A549 (cell line): ENCODE results near the gene ZNF521. TPM values are rescaled to one million over a fixed set of nuclear protein-coding genes. Genes with fewer than 3 reads are reported as not detected.

Experiments
- ATAC-seq, 2 experiments: fragments of 200-7000 bp in 1 of 2; fragments of >200 bp in 1 of 2; cut with Nextera tagmentation in 1 of 2; cut with Tn5 transposase in 1 of 2; 3 replicates each; pipeline versions ENCODE4 v1.8.0 to v1.9.1; 2018 to 2020; ENCODE audit warnings: mild to moderate bottlenecking in 1 of 2, moderate library complexity in 1 of 2
- CTCF ChIA-PET: fragments of 300-600 bp; sonication (Branson Sonifier 250); formaldehyde crosslinking; extraction: SDS; loops from one replicate; lab custom pipeline; 2021; ENCODE audit warnings: antibody characterized with exemption, inconsistent platforms; lab: Yijun Ruan, JAX
- POLR2A ChIA-PET: fragments of 350-600 bp; formaldehyde crosslinking; extraction: SDS; loops from one replicate; lab custom pipeline; 2021; ENCODE audit warnings: antibody characterized with exemption, inconsistent platforms; lab: Yijun Ruan, JAX
- DNase-seq, 2 experiments: peaks; one replicate each; pipeline versions ENCODE4 v3.0.0 to v3.0.0-alpha.2; 2011 to 2016; ENCODE audit warnings: low read depth in 1 of 2, low spot score in 1 of 2
- FAIRE-seq: peaks from 2 replicates; lab custom pipeline; 2011; peaks lifted over from hg19 to GRCh38; lab: Jason Lieb, UNC
- H3K27ac ChIP-seq, 2 experiments: fragments of >200 bp; sonication (Bioruptor Twin); formaldehyde crosslinking; 3 replicates each; pipeline ENCODE4 v1.5.1; 2016 to 2017
- H3K4me1 ChIP-seq: fragments of >200 bp; sonication (Bioruptor Twin); formaldehyde crosslinking; 3 replicates; pipeline ENCODE4 v1.6.1; 2016
- H3K4me2 ChIP-seq: fragments of >200 bp; sonication (Bioruptor Twin); formaldehyde crosslinking; 3 replicates; pipeline ENCODE4 v1.6.1; 2016
- H3K4me3 ChIP-seq: fragments of >200 bp; sonication (Bioruptor Twin); formaldehyde crosslinking; 3 replicates; pipeline ENCODE4 v1.5.1; 2016
- H3K9me3 ChIP-seq: fragments of >200 bp; sonication (Bioruptor Twin); formaldehyde crosslinking; 3 replicates; pipeline ENCODE4 v1.6.1; 2016
- BHLHE40 ChIP-seq: IDR thresholded peaks from 2 replicates; pipeline ENCODE4 v1.6.1; 2012; ENCODE audit warnings: low read depth, low read length, inconsistent platforms
- CBX2 ChIP-seq: fragments of 200-600 bp; sonication (generic); IDR thresholded peaks from 2 replicates; pipeline ENCODE4 v1.6.1; 2016; ENCODE audit warnings: low read depth, mild to moderate bottlenecking, borderline replicate concordance
- CBX8 ChIP-seq: fragments of 200-600 bp; sonication (generic); IDR thresholded peaks from 2 replicates; pipeline ENCODE4 v1.6.1; 2016
- CEBPB ChIP-seq, 2 experiments: fragments of >200 bp in 1 of 2; sonication (Bioruptor Twin) in 1 of 2; formaldehyde crosslinking in 1 of 2; IDR thresholded peaks; 2 replicates each; pipeline ENCODE4 v1.6.1; 2012 to 2016
- CHD4 ChIP-seq: fragments of 200-600 bp; sonication (generic); IDR thresholded peaks from 2 replicates; pipeline ENCODE4 v1.6.1; 2016; ENCODE audit warnings: antibody characterized with exemption, mild to moderate bottlenecking, borderline replicate concordance
- CTCF ChIP-seq: fragments of >200 bp; sonication (Bioruptor Twin); formaldehyde crosslinking; IDR thresholded peaks from 3 replicates; pipeline ENCODE4 v1.5.1; 2016
- EHF ChIP-seq: fragments of 250-450 bp; sonication (Bioruptor Pico); IDR thresholded peaks from 2 replicates; pipeline ENCODE4 v1.5.0; 2020; ENCODE audit warnings: mild to moderate bottlenecking
- ESRRA ChIP-seq: fragments of 150-350 bp; IDR thresholded peaks from 2 replicates; pipeline ENCODE4 v1.6.1; 2014; ENCODE audit warnings: mild to moderate bottlenecking, low read length, borderline replicate concordance
- FOSB ChIP-seq: fragments of 250-450 bp; sonication (Bioruptor Pico); IDR thresholded peaks from 2 replicates; pipeline ENCODE4 v1.5.0; 2020; ENCODE audit warnings: mild to moderate bottlenecking, moderate library complexity
- GATA3 ChIP-seq: IDR thresholded peaks from 2 replicates; pipeline ENCODE4 v1.6.1; 2012; ENCODE audit warnings: borderline replicate concordance
- HEYL ChIP-seq: fragments of 250-450 bp; sonication (Bioruptor Pico); IDR thresholded peaks from 2 replicates; pipeline ENCODE4 v1.8.0; 2021; ENCODE audit warnings: mild to moderate bottlenecking, moderate library complexity
- HOXA7 ChIP-seq: fragments of 250-450 bp; sonication (Bioruptor Pico); IDR thresholded peaks from 2 replicates; pipeline ENCODE4 v1.5.0; 2020; ENCODE audit warnings: mild to moderate bottlenecking, moderate library complexity
- KDM1A ChIP-seq: fragments of 200-600 bp; sonication (generic); IDR thresholded peaks from 2 replicates; pipeline ENCODE4 v1.6.1; 2016; ENCODE audit warnings: low read depth, mild to moderate bottlenecking
- MAFK ChIP-seq: fragments of 450-650 bp; IDR thresholded peaks from 2 replicates; pipeline ENCODE4 v1.6.1; 2014; ENCODE audit not compliant: partially characterized antibody
- MAZ ChIP-seq: fragments of 150-350 bp; IDR thresholded peaks from 2 replicates; pipeline ENCODE4 v1.6.1; 2014; ENCODE audit warnings: antibody characterized with exemption, low read depth, low read length, borderline replicate concordance
- MYC ChIP-seq: IDR thresholded peaks from 2 replicates; pipeline ENCODE4 v1.6.1; 2012; ENCODE audit warnings: mild to moderate bottlenecking, inconsistent platforms, low read length, improper control_type of control experiment, borderline replicate concordance
- NPAS2 ChIP-seq: fragments of 250-450 bp; sonication (Bioruptor Pico); IDR thresholded peaks from 2 replicates; pipeline ENCODE4 v1.8.0; 2022; ENCODE audit warnings: mild to moderate bottlenecking, moderate library complexity, borderline replicate concordance
- PHF8 ChIP-seq: fragments of 200-600 bp; sonication (generic); IDR thresholded peaks from 2 replicates; pipeline ENCODE4 v1.6.1; 2016; ENCODE audit warnings: low read depth, mild to moderate bottlenecking, antibody characterized with exemption, moderate library complexity, borderline replicate concordance
- POLR2AphosphoS2 ChIP-seq: conservative IDR thresholded peaks from 2 replicates; pipeline ENCODE4 v1.6.1; 2012; ENCODE audit warnings: low read length, improper control_type of control experiment, inconsistent platforms
- RAD21 ChIP-seq, 2 experiments: fragments of >200 bp in 1 of 2; sonication (Bioruptor Twin) in 1 of 2; formaldehyde crosslinking in 1 of 2; IDR thresholded peaks in 1 of 2; conservative IDR thresholded peaks in 1 of 2; 2 replicates in 1 of 2; 3 replicates in 1 of 2; pipeline ENCODE4 v1.6.1; 2012 to 2018; ENCODE audit warnings: inconsistent platforms in 1 of 2
- RARB ChIP-seq: fragments of 250-450 bp; sonication (Bioruptor Pico); IDR thresholded peaks from 2 replicates; pipeline ENCODE4 v1.8.0; 2021; ENCODE audit warnings: mild to moderate bottlenecking, moderate library complexity
- REST ChIP-seq: fragments of 200-600 bp; sonication (generic); IDR thresholded peaks from 2 replicates; pipeline ENCODE4 v1.6.1; 2016; ENCODE audit warnings: antibody characterized with exemption, mild to moderate bottlenecking, moderate library complexity
- RFX5 ChIP-seq: fragments of 450-650 bp; IDR thresholded peaks from 2 replicates; pipeline ENCODE4 v1.7.1; 2014; ENCODE audit warnings: antibody characterized with exemption, mild to moderate bottlenecking, moderate library complexity
- SMC3 ChIP-seq: fragments of >200 bp; sonication (Bioruptor Twin); formaldehyde crosslinking; IDR thresholded peaks from 3 replicates; pipeline ENCODE4 v1.6.1; 2018; ENCODE audit warnings: inconsistent platforms
- ZNF302 ChIP-seq: fragments of 250-450 bp; sonication (Bioruptor Pico); IDR thresholded peaks from 2 replicates; pipeline ENCODE4 v1.9.0; 2021; ENCODE audit warnings: inconsistent platforms, mild to moderate bottlenecking, moderate library complexity
- ZSCAN20 ChIP-seq: fragments of 250-450 bp; sonication (Bioruptor Pico); IDR thresholded peaks from 2 replicates; pipeline ENCODE4 v1.8.0; 2022; ENCODE audit warnings: mild to moderate bottlenecking, moderate library complexity
- whole genome bisulfite sequencing: methylation state at CpG from one replicate; pipeline ENCODE4 v1.1.6; 2017; ENCODE audit errors: missing lambda C conversion rate; 5-methylcytosine and 5-hydroxymethylcytosine counted together
- polyA plus RNA-seq, 4 experiments: library from polyadenylated mRNA; depleted of rRNA in 3 of 4; stranded (reverse); fragments of >200 nt; fragmentation: RNase III in 1 of 4; extraction: RNeasy Plus Mini Kit Qiagen cat#74134 plus additional on column Dnase treatment in 1 of 4; gene quantifications; 2 replicates in 3 of 4; 3 replicates in 1 of 4; pipeline ENCODE4 v1.2.3, GENCODE V29; 2011 to 2017
- TF ChIP-seq, protein P1 (sequence below): IDR thresholded peaks from 2 replicates; pipeline ENCODE4 v1.6.1; 2012

The ZNF521 gene
- polyA plus RNA-seq, 2 of the 4 experiments (the other 2 are of a cell fraction): not detected

GRCh38 chr18:25236736-25237135 lies 115.2 kb downstream of the ZNF521 start:
- Histone ChIP-seq H3K4me2 (no peak overlapping the region), H3K27ac (no peak overlapping the region), H3K4me3 (no peak overlapping the region), H3K4me1 (no peaks in the 10 kb centered on the region), H3K9me3 (no peaks in the 10 kb centered on the region)
- no peak for FAIRE-seq
- no peak for ATAC-seq
- 20% methylated on average over 1 of the region's 1 CpG for WGBS
- no peak for DNase-seq
- POLR2A ChIA-PET: no interaction called here
- CTCF ChIA-PET: no interaction called here
- TF ChIP-seq, protein P1, sequence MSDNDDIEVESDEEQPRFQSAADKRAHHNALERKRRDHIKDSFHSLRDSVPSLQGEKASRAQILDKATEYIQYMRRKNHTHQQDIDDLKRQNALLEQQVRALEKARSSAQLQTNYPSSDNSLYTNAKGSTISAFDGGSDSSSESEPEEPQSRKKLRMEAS: no peak
- peak; percentile 77 for TF ChIP-seq MAFK

DNA sequence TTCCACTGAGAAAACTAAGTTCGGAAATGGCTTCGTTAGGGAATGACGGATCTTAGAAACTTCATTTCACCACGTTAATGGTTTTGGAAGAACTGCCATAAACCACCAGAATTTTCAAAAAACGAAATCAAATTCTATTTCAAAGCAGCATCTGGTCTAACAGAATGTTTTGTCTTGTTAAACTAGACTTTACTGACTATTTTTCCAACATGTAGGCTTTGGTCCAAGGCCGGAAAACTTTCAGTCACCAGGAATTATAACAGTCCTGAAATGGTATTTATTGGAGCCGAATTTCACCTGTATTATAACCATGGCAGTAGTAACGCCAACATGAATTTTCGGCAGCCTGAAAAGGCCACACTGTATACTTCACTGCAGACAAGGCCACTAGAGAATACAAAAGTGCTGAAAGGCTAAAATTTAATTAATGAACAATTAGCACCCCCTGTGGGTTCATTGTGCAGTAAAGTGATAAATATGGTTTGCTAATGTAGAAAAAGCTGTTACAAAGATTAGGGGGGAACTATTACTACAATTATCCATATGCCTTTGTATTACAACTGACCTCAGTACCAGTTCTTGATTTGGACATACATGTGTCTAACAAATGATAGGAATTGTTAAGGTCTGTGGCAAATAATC lies 116.4 kb downstream of the ZNF521 start:
- Histone ChIP-seq H3K4me3 (no peak overlapping the region), H3K27ac (no peak overlapping the region), H3K4me2 (no peak overlapping the region), H3K9me3 (no peaks in the 10 kb centered on the region), H3K4me1 (no peaks in the 10 kb centered on the region)
- DNase-seq (no peak), ATAC-seq (no peak), FAIRE-seq (no peak)
- TF ChIP-seq RFX5 (no peak), BHLHE40 (no peak), CTCF (no peak), CBX2 (no peak)
- WGBS: 43% methylated on average over 9 of the region's 9 CpGs
- ChIA-PET POLR2A (no interaction called here), CTCF (interaction anchor here (0.6 kb wide), 1 partner anchor 10 kb away, joined by 3 read pairs; no protein-coding TSS in a partner anchor)

DNA sequence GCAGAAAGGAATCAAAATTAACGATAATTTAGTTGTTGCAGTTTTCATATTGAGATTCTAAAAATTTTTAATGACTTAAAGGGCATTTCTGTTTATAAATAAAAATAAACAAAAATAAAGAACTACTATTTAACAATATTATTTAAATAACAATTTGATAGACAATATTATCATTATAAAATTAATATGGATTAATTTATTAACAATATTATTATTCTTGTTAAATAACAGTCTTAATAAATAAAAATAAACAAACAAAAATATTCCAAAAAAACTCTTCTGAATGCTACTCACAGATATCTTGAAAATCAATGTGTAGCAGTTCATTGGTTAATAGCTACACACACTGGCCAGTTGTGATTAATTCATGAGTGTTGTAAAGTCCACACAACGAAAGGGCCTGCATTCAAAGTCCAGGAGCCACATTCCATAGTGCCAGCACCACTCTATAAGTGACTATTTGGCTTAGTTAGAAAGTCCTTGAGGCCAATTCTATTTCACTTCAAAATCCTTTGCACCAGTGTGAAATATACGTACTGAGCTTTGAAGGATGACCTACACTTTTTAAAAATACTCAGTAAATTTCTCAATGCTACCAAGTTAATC lies 117.1 kb downstream of the ZNF521 start:
- CTCF ChIA-PET: no interaction called here
- no peak for DNase-seq
- H3K9me3 ChIP-seq: no peaks in the 10 kb centered on the region
- FAIRE-seq: no peak
- POLR2A ChIA-PET: no interaction called here
- H3K4me1 ChIP-seq: no peaks in the 10 kb centered on the region
- no peak overlapping the region for H3K4me3 ChIP-seq
- TF ChIP-seq CEBPB (IDR thresholded peaks at IDR 0.05) (no peak), NPAS2 (no peak), RAD21 (conservative IDR thresholded peaks at IDR 0.05 in 1 of 2, IDR thresholded peaks at IDR 0.05 in 1 of 2) (no peak), EHF (CRISPR knock-in tag) (no peak), HOXA7 (no peak), CHD4 (no peak), BHLHE40 (no peak), SMC3 (no peak), POLR2AphosphoS2 (no peak), MYC (no peak), FOSB (CRISPR knock-in tag) (no peak)
- ATAC-seq: no peak
- no peak overlapping the region for H3K4me2 ChIP-seq
- H3K27ac ChIP-seq: no peak overlapping the region
- 5% methylated on average over 3 of the region's 3 CpGs for WGBS

DNA sequence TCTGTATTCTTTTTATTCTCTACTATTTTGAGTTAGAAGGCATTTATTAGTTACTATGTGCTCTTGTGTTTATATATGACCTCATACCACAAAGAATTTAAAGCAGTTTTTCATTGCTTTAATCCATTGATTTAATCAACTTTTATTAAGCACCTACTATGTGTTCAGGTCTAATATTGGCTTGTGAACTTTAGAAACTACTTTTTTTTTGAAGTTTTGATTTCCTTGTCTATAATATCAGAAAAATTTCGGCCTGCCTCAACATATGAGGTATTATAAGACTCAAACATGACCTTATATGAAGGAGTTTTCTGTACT lies 117.7 kb downstream of the ZNF521 start:
- 0% methylated on average over 1 of the region's 1 CpG for WGBS
- ChIA-PET CTCF (no interaction called here), POLR2A (no interaction called here)
- Histone ChIP-seq H3K9me3 (no peaks in the 10 kb centered on the region), H3K27ac (no peak overlapping the region), H3K4me1 (no peaks in the 10 kb centered on the region), H3K4me3 (no peak overlapping the region), H3K4me2 (no peak overlapping the region)
- DNase-seq: no peak
- no peak for FAIRE-seq
- ATAC-seq: no peak
- TF ChIP-seq KDM1A: no peak
- no peak for TF ChIP-seq ZNF302 (CRISPR knock-in tag)
- no peak for TF ChIP-seq REST
- TF ChIP-seq EHF (CRISPR knock-in tag): no peak
- no peak for TF ChIP-seq RARB (CRISPR knock-in tag)
- no peak for TF ChIP-seq MAZ
- no peak for TF ChIP-seq NPAS2
- TF ChIP-seq MYC: no peak
- no peak for TF ChIP-seq CBX8
- no peak for TF ChIP-seq GATA3
- TF ChIP-seq ZSCAN20 (CRISPR knock-in tag): no peak
- TF ChIP-seq PHF8: no peak
- no peak for TF ChIP-seq ESRRA
- no peak for TF ChIP-seq HEYL (CRISPR knock-in tag)
